ENCODE data around the gene PRDM1.

Gene PRDM1

GRCh38 chr6:106116125-106116832 is 30.1 kb downstream of the PRDM1 start:
- Histone ChIP-seq H3K27ac (ENCODE audit: low read depth, low read length) (no peak overlapping the region), H2AFZ (ENCODE audit: low read length, unreplicated experiment) (no peak overlapping the region), H3K36me3 (ENCODE audit: insufficient read depth, low read length) (no peaks in the 10 kb centered on the region), H3K27me3 (ENCODE audit: insufficient read depth, low read length) (no peaks in the 10 kb centered on the region), H3K4me3 (ENCODE audit: low read depth, low read length) (no peak overlapping the region), H3K4me1 (ENCODE audit: control insufficient read depth, insufficient read depth, low read length, unreplicated experiment) (no peaks in the 10 kb centered on the region), H3K79me2 (ENCODE audit: control insufficient read depth, insufficient read depth, low read length, unreplicated experiment) (no peaks in the 10 kb centered on the region)

- H3K36me3 ChIP-seq (ENCODE audit: insufficient read depth, low read length), result no peaks in the 10 kb centered on the region
- H2AFZ ChIP-seq (ENCODE audit: low read length, unreplicated experiment), result no peak overlapping the region
- H3K27ac ChIP-seq (ENCODE audit: low read depth, low read length), result no peak overlapping the region
- no peak overlapping the region for H3K4me3 ChIP-seq (ENCODE audit: low read depth, low read length)
- H3K79me2 ChIP-seq (ENCODE audit: control insufficient read depth, insufficient read depth, low read length, unreplicated experiment), result no peaks in the 10 kb centered on the region
- no peaks in the 10 kb centered on the region for H3K4me1 ChIP-seq (ENCODE audit: control insufficient read depth, insufficient read depth, low read length, unreplicated experiment)
- no peaks in the 10 kb centered on the region for H3K27me3 ChIP-seq (ENCODE audit: insufficient read depth, low read length)
Measured at GRCh38 chr6:106117579-106117978, 31.4 kb downstream of the PRDM1 start.

GRCh38 chr6:106118835-106119431 is 32.8 kb downstream of the PRDM1 start:
- no peak overlapping the region for H3K4me3 ChIP-seq (ENCODE audit: low read depth, low read length)
- no peaks in the 10 kb centered on the region for H3K79me2 ChIP-seq (ENCODE audit: control insufficient read depth, insufficient read depth, low read length, unreplicated experiment)
- no peak overlapping the region for H2AFZ ChIP-seq (ENCODE audit: low read length, unreplicated experiment)
- no peaks in the 10 kb centered on the region for H3K27me3 ChIP-seq (ENCODE audit: insufficient read depth, low read length)
- H3K36me3 ChIP-seq (ENCODE audit: insufficient read depth, low read length), result no peaks in the 10 kb centered on the region
- no peaks in the 10 kb centered on the region for H3K4me1 ChIP-seq (ENCODE audit: control insufficient read depth, insufficient read depth, low read length, unreplicated experiment)
- H3K27ac ChIP-seq (ENCODE audit: low read depth, low read length), result no peak overlapping the region

- Histone ChIP-seq H3K4me3 (ENCODE audit: low read depth, low read length) (no peak overlapping the region), H3K36me3 (ENCODE audit: insufficient read depth, low read length) (no peaks in the 10 kb centered on the region), H2AFZ (ENCODE audit: low read length, unreplicated experiment) (no peak overlapping the region), H3K4me1 (ENCODE audit: control insufficient read depth, insufficient read depth, low read length, unreplicated experiment) (no peaks in the 10 kb centered on the region), H3K79me2 (ENCODE audit: control insufficient read depth, insufficient read depth, low read length, unreplicated experiment) (no peaks in the 10 kb centered on the region), H3K27me3 (ENCODE audit: insufficient read depth, low read length) (no peaks in the 10 kb centered on the region), H3K27ac (ENCODE audit: low read depth, low read length) (no peak overlapping the region)
Measured at GRCh38 chr6:106119546-106119945, 33.4 kb downstream of the PRDM1 start.

GRCh38 chr6:106120006-106120405 is 33.9 kb downstream of the PRDM1 start:
- Histone ChIP-seq H3K4me1 (ENCODE audit: control insufficient read depth, insufficient read depth, low read length, unreplicated experiment) (no peaks in the 10 kb centered on the region), H3K4me3 (ENCODE audit: low read depth, low read length) (no peak overlapping the region), H3K79me2 (ENCODE audit: control insufficient read depth, insufficient read depth, low read length, unreplicated experiment) (no peaks in the 10 kb centered on the region), H3K27ac (ENCODE audit: low read depth, low read length) (no peak overlapping the region), H3K36me3 (ENCODE audit: insufficient read depth, low read length) (no peaks in the 10 kb centered on the region), H3K27me3 (ENCODE audit: insufficient read depth, low read length) (no peaks in the 10 kb centered on the region), H2AFZ (ENCODE audit: low read length, unreplicated experiment) (no peak overlapping the region)

DNA sequence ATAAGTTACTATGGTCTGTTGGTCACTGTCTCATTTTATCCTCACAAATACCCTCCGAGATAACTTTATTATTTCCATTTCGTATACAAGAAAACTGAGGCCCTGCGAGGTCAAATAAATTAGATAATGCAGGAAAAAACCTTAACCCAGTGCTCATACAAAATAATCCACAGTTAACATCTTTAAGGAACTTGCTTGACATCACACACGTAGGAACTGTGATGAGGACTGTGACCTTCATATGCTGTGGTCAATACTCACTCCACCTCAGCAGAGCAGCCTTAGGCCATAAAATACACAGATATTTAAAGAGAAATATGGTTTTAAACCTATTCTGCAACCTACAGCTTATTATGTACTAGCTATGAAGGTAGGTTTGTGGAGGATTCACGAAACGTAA is 34.3 kb downstream of the PRDM1 start:
- Histone ChIP-seq H3K27ac (ENCODE audit: low read depth, low read length) (no peak overlapping the region), H3K4me1 (ENCODE audit: control insufficient read depth, insufficient read depth, low read length, unreplicated experiment) (no peaks in the 10 kb centered on the region), H3K79me2 (ENCODE audit: control insufficient read depth, insufficient read depth, low read length, unreplicated experiment) (no peaks in the 10 kb centered on the region), H2AFZ (ENCODE audit: low read length, unreplicated experiment) (no peak overlapping the region), H3K36me3 (ENCODE audit: insufficient read depth, low read length) (no peaks in the 10 kb centered on the region), H3K4me3 (ENCODE audit: low read depth, low read length) (no peak overlapping the region), H3K27me3 (ENCODE audit: insufficient read depth, low read length) (no peaks in the 10 kb centered on the region)

- no peaks in the 10 kb centered on the region for H3K4me1 ChIP-seq (ENCODE audit: control insufficient read depth, insufficient read depth, low read length, unreplicated experiment)
- H3K27me3 ChIP-seq (ENCODE audit: insufficient read depth, low read length), result no peaks in the 10 kb centered on the region
- H2AFZ ChIP-seq (ENCODE audit: low read length, unreplicated experiment), result no peak overlapping the region
- H3K79me2 ChIP-seq (ENCODE audit: control insufficient read depth, insufficient read depth, low read length, unreplicated experiment), result no peaks in the 10 kb centered on the region
- H3K4me3 ChIP-seq (ENCODE audit: low read depth, low read length), result no peak overlapping the region
- no peaks in the 10 kb centered on the region for H3K36me3 ChIP-seq (ENCODE audit: insufficient read depth, low read length)
- no peak overlapping the region for H3K27ac ChIP-seq (ENCODE audit: low read depth, low read length)
Measured at GRCh38 chr6:106122306-106122918, 36.3 kb downstream of the PRDM1 start.

- H3K36me3 ChIP-seq (ENCODE audit: insufficient read depth, low read length), result no peaks in the 10 kb centered on the region
- no peaks in the 10 kb centered on the region for H3K4me1 ChIP-seq (ENCODE audit: control insufficient read depth, insufficient read depth, low read length, unreplicated experiment)
- H3K79me2 ChIP-seq (ENCODE audit: control insufficient read depth, insufficient read depth, low read length, unreplicated experiment), result no peaks in the 10 kb centered on the region
- H3K27ac ChIP-seq (ENCODE audit: low read depth, low read length), result no peak overlapping the region
- no peak overlapping the region for H2AFZ ChIP-seq (ENCODE audit: low read length, unreplicated experiment)
- no peaks in the 10 kb centered on the region for H3K27me3 ChIP-seq (ENCODE audit: insufficient read depth, low read length)
- H3K4me3 ChIP-seq (ENCODE audit: low read depth, low read length), result no peak overlapping the region
Measured at GRCh38 chr6:106122938-106123656, 37.0 kb downstream of the PRDM1 start.

GRCh38 chr6:106124015-106124414 is 37.9 kb downstream of the PRDM1 start:
- no peak overlapping the region for H3K4me3 ChIP-seq (ENCODE audit: low read depth, low read length)
- no peak overlapping the region for H3K27ac ChIP-seq (ENCODE audit: low read depth, low read length)
- no peaks in the 10 kb centered on the region for H3K27me3 ChIP-seq (ENCODE audit: insufficient read depth, low read length)
- H2AFZ ChIP-seq (ENCODE audit: low read length, unreplicated experiment), result no peak overlapping the region
- H3K36me3 ChIP-seq (ENCODE audit: insufficient read depth, low read length), result no peaks in the 10 kb centered on the region
- H3K79me2 ChIP-seq (ENCODE audit: control insufficient read depth, insufficient read depth, low read length, unreplicated experiment), result no peaks in the 10 kb centered on the region
- peaks cover 3% of the 10 kb centered on the region for H3K4me1 ChIP-seq (ENCODE audit: control insufficient read depth, insufficient read depth, low read length, unreplicated experiment)

DNA sequence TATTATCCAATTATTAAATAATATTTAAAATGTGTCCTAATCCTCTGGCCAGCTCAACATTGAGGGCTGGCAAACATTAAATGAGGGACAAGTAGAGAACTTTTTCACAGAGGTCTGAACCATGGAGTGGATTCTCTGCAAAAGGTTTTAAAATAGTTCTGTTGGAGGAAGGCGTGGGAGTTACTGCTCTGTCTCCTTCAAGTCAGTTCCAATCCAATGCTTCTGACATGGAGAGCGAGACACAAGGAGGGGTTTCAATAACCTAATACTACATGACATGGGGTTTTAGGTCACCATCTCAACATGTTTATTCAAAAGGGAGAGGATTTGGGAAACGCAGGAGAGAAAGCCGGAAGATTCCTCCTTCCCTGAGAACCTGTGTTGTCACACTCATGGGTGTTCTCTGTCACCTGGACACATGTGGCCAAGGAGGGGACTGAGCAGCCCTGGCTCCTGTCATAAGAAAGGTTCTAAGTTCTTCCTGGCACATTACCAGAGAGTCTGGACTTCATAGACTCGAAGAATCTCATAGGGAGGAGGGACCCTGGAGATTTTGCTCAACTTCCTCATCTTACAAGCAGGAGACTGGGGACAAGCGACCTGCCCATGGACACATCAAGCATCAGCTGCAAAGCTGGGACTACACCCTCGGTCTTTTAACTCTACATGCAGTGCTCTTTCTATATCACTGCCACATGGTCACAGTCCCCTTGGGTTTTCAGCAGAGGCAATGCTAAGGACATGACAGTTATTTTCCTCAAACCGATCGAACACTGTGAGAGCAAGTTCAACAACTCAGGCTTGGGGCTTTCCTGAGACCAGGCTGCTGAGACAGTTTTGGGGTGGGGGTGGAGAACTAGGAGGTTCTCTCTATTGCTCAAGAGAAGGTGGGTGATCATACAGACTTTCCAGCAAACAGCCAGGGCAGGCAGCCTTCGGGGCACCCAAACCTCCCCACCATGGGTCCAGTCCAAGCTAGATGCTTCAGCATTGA is 38.6 kb downstream of the PRDM1 start:
- H3K4me1 ChIP-seq (ENCODE audit: control insufficient read depth, insufficient read depth, low read length, unreplicated experiment), result peaks cover 6% of the 10 kb centered on the region
- no peaks in the 10 kb centered on the region for H3K79me2 ChIP-seq (ENCODE audit: control insufficient read depth, insufficient read depth, low read length, unreplicated experiment)
- H3K27me3 ChIP-seq (ENCODE audit: insufficient read depth, low read length), result no peaks in the 10 kb centered on the region
- no peaks in the 10 kb centered on the region for H3K36me3 ChIP-seq (ENCODE audit: insufficient read depth, low read length)
- H3K27ac ChIP-seq (ENCODE audit: low read depth, low read length), result no peak overlapping the region
- H2AFZ ChIP-seq (ENCODE audit: low read length, unreplicated experiment), result no peak overlapping the region
- H3K4me3 ChIP-seq (ENCODE audit: low read depth, low read length), result no peak overlapping the region
